Mesothelial cell of epicardium (in vitro differentiated cells): ENCODE results near the gene LRRC3C. TPM values are rescaled to one million over a fixed set of nuclear protein-coding genes. Genes with fewer than 3 reads are reported as not detected.

ENCODE experiments used
- DNase-seq, 2 experiments: peaks; one replicate each; pipeline ENCODE4 v3.0.0; 2021; ENCODE audit warnings: low spot score in 2 of 2; ENCODE audit not compliant: unreplicated experiment in 2 of 2
- H3K27ac Mint-ChIP-seq: 2 replicates; pipeline ENCODE4 v1.8.0; 2021; ENCODE audit warnings: mixed read lengths
- H3K27me3 Mint-ChIP-seq: 2 replicates; pipeline ENCODE4 v1.8.0; 2021; ENCODE audit warnings: low read depth, mixed read lengths
- H3K36me3 Mint-ChIP-seq: 2 replicates; pipeline ENCODE4 v1.8.0; 2021; ENCODE audit warnings: mixed read lengths
- H3K4me1 Mint-ChIP-seq: 2 replicates; pipeline ENCODE4 v1.8.0; 2021; ENCODE audit warnings: mixed read lengths
- H3K4me3 Mint-ChIP-seq: 2 replicates; pipeline ENCODE4 v1.8.0; 2021; ENCODE audit warnings: mild to moderate bottlenecking, moderate library complexity, mixed read lengths
- H3K9me3 Mint-ChIP-seq: 2 replicates; pipeline ENCODE4 v1.8.0; 2021; ENCODE audit warnings: mixed read lengths
- total RNA-seq: library from RNA; stranded (reverse); gene quantifications from 3 replicates; pipeline ENCODE4 v1.2.1, GENCODE V29; 2021
- TF ChIP-seq, protein P1 (sequence below): fragments of 200-600 bp; sonication (generic); IDR thresholded peaks from one replicate; pipeline ENCODE4 v1.5.0; 2021; ENCODE audit warnings: antibody characterized with exemption; ENCODE audit not compliant: unreplicated experiment

The LRRC3C gene
- total RNA-seq, 1 donor from 2014 or later = not detected

DNA sequence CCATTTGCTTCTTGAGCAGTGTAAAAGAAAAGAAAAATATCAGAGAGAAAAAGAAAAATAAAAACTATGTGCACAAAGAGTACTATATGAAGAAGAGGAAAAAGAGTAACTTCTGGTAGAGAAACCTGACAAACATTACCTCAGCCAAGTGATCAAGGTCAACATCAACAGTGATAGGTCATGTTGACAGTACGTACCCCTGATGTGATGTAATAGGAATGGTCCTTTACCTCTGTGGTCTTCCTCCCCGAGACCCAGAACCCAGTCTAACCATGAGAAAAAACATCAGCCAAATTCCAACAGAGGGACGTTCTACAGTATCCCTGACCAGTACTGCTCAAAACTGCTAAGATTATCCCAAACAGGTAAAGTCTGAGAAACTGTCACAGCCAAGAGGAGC is 13.5 kb upstream of the LRRC3C start:
- H3K27me3 Mint-ChIP-seq = no peaks in the 10 kb centered on the region
- H3K36me3 Mint-ChIP-seq = peaks cover 19% of the 10 kb centered on the region
- TF ChIP-seq, protein P1, sequence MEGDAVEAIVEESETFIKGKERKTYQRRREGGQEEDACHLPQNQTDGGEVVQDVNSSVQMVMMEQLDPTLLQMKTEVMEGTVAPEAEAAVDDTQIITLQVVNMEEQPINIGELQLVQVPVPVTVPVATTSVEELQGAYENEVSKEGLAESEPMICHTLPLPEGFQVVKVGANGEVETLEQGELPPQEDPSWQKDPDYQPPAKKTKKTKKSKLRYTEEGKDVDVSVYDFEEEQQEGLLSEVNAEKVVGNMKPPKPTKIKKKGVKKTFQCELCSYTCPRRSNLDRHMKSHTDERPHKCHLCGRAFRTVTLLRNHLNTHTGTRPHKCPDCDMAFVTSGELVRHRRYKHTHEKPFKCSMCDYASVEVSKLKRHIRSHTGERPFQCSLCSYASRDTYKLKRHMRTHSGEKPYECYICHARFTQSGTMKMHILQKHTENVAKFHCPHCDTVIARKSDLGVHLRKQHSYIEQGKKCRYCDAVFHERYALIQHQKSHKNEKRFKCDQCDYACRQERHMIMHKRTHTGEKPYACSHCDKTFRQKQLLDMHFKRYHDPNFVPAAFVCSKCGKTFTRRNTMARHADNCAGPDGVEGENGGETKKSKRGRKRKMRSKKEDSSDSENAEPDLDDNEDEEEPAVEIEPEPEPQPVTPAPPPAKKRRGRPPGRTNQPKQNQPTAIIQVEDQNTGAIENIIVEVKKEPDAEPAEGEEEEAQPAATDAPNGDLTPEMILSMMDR = no peak
- no peak for DNase-seq
- H3K9me3 Mint-ChIP-seq = no peaks in the 10 kb centered on the region
- no peak overlapping the region for H3K27ac Mint-ChIP-seq
- no peak overlapping the region for H3K4me3 Mint-ChIP-seq
- H3K4me1 Mint-ChIP-seq = no peaks in the 10 kb centered on the region

DNA sequence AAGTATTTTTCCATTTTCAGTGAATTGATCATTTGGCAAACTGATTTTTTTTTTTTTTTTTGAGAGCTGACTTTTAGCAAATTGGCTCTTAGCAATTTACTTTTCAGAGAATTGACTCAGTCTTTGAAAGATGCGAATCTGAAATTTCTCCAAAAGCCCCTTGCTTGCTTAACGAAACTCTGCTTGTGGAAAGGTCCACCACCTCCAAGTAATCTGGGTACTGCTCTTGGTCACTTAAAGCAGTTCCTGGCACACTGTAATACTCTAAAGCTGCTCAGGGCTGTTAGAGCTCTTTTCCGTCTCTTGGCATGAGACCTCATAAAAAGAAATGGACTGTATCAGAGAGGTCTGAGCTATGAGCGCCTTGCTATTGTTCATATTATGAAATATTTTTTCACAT is 12.0 kb upstream of the LRRC3C start:
- TF ChIP-seq, protein P1 = no peak
- no peak overlapping the region for H3K4me3 Mint-ChIP-seq
- H3K27ac Mint-ChIP-seq = no peak overlapping the region
- H3K27me3 Mint-ChIP-seq = no peaks in the 10 kb centered on the region
- DNase-seq = no peak
- no peaks in the 10 kb centered on the region for H3K9me3 Mint-ChIP-seq
- no peaks in the 10 kb centered on the region for H3K4me1 Mint-ChIP-seq
- peaks cover 21% of the 10 kb centered on the region for H3K36me3 Mint-ChIP-seq

DNA sequence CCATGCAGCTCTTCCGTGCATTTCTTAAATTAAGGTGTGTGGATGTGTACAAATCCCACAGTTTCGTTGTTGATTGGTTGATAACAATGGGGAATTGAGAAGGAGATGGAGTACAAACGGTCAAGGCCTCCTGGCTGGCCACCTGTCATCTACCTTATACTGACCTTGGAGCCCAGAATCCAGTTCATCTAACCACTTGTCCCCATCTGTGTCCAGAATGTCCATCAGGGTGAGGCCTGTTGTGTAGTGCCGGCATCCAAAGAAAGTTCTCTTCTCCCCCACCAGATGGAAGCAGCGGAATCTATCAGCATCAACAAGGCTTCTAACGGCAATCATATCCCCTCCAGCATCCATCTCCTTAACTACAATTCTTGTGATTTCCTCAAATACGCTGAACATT is 10.6 kb upstream of the LRRC3C start:
- TF ChIP-seq, protein P1 = no peak
- Mint-ChIP-seq H3K4me1 (no peaks in the 10 kb centered on the region), H3K9me3 (no peaks in the 10 kb centered on the region), H3K27ac (no peak overlapping the region), H3K36me3 (peaks cover 24% of the 10 kb centered on the region), H3K4me3 (no peak overlapping the region), H3K27me3 (no peaks in the 10 kb centered on the region)
- DNase-seq = no peak

DNA sequence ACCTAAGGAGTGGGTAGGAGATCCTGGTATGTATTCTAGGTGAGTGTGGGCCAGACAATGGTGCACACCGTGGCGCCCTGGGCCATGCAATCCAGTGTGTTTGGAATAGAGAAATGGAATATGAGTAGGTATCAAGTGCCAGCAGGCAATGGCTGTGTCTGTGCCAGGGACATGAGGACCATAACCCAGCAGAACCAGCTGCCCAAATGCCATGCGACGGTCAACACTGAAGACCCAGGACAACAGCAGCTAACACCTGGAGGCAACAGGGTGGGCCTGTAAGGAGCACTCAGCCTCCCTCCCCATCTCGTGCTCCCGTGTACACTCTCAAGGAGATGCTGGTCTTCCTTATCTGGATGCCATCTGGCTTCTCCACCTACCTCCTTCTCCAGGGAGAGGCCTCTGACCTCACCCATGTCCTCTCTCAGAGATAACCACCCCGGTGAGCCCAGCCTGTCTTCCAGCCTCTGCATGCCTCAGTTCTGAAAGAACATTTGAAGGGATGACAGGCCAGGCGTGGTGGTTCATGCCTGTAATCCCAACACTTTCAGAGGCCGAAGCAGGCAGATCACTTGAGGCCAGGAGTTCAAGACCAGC is 8.3 kb upstream of the LRRC3C start:
- Mint-ChIP-seq H3K27me3 (no peaks in the 10 kb centered on the region), H3K4me3 (no peak overlapping the region)
- TF ChIP-seq, protein P1 = no peak

DNA sequence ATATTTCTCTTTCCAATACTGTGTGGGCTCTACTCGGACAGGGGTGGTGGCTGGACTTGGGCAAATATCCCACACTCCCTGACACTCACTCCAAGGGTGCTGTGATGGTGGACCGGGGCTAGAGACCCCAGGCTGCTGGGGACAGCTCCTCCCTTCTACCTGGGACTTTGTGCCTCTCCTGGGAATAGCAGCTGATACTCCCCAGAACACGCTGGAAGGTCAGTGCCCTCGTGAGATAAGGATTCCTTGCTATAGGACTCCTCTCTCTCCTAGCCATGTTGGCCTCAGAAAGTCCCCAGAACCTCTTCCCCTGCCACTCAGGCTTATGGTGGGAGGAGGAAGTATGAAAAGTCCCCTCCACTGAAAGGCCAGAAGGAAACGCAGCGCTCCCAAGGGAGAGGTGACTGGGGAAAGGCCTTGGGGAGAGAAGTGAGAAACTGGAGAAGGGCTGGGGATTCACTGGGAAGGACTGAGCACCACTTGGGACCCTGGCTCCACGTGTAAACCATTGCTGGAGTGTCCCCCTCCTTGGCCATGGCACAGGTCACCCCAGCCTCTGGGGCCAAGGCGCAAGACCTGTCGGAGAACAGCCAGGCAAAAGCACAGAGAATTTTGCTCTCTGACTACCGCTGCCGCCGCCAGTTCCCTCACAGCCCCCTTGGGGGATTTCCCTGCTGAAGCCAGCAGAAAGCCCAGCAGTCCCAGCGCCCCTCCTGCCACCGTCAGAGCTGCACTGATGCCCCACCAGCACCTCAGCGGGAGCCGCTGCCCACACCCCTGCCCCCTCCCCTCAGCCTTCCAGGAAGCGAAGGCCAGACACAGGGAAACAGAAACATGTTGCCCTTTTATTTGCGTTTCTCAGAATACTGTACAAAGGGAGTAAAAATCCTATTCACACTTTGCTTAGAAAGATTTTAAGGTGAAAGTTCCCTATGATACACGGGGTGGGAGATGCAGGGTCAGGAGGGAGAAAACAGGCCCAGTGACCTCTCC is 7.0 kb upstream of the LRRC3C start:
- Mint-ChIP-seq H3K9me3 (no peaks in the 10 kb centered on the region), H3K4me1 (peaks cover 14% of the 10 kb centered on the region), H3K27me3 (no peaks in the 10 kb centered on the region), H3K27ac (no peak overlapping the region), H3K36me3 (peaks cover 27% of the 10 kb centered on the region), H3K4me3 (no peak overlapping the region)
- TF ChIP-seq, protein P1 = no peak
- no peak for DNase-seq

More for the DNA sequence above, 8.3 kb upstream of the LRRC3C start:
- Mint-ChIP-seq H3K4me1 (peaks cover 1% of the 10 kb centered on the region), H3K36me3 (peaks cover 27% of the 10 kb centered on the region), H3K27ac (no peak overlapping the region), H3K9me3 (no peaks in the 10 kb centered on the region)
- no peak for DNase-seq
